DOHH2 (cell line): ENCODE data around the gene RASA3.
"Not testable (repeated sequence)": the region's sequence is repeated elsewhere in the genome, so short reads cannot be mapped to it uniquely, and the experiment has no call there.

Experiments used
- CTCF ChIP-seq: fragments of 200-600 bp; sonication (generic); IDR thresholded peaks from one replicate; pipeline ENCODE4 v1.5.1; 2014; ENCODE audit warnings: antibody characterized with exemption, mild to moderate bottlenecking, low read depth, low read length; ENCODE audit not compliant: poor library complexity, severe bottlenecking
- EZH2phosphoT487 ChIP-seq: fragments of 200-600 bp; sonication (generic); IDR thresholded peaks from 2 replicates; pipeline ENCODE4 v1.6.1; 2017; ENCODE audit warnings: borderline replicate concordance, mild to moderate bottlenecking, antibody characterized with exemption, low read length, moderate library complexity, mixed read lengths

GRCh38 chr13:114158869-114159666 is 26.6 kb upstream of the RASA3 start:
- TF ChIP-seq CTCF, EZH2phosphoT487: not testable (repeated sequence)
